Measurements from ENCODE around the gene PNCK. TPM values are rescaled to one million over a fixed set of nuclear protein-coding genes. Genes with fewer than 3 reads are reported as not detected.

Gene PNCK
- polyA plus RNA-seq, 2 of the 4 experiments (the other 2 are of a cell fraction) = 0.17 to 0.25 TPM

DNA sequence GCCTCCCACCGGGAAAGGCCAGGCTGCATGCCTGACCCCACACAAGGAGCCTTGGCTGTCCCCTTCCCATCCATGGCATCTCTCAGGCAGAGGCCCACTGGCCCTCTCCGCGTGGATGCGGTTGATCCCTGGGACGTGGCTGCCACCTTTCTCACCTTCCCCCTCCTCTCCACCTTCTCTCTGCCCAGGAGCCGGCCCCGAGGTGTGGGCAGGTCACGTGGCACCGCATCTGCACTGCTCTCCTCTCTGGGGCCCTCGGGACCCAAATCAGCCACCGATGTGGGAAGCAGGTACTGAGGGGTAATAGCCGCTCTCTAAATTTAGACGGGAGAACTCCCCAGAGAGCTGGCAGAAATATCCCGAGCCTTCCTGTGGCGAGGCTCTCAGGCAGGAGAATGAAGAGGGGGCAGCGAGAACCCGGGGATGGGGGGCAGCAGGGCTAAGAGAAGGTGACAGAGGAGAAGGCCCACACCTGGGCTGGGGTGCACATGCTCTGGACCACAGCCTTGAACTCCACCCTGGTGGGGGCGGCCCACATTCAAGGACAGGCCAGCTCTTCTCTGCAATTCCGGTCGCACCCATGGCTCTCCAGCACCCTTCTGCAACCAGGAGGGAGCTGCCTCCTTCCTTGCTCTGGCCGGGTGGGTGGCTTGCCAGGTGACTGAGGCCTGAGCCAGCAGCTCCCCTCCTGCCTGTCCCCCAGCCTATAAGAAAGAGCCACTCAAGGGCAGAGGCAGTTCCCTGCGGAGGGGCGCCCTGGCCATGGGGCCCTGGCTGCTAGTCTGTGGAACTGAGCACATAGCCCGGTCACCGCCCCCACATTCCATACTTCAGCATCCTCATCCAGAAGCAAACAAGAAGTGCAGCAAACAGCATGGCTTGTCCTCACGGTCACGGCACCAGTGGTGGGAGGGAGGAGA, 36.2 kb downstream of the PNCK start:
- no peaks in the 10 kb centered on the region for H3K9me3 ChIP-seq
- DNase-seq (ENCODE audit: low read depth in 1 of 2, low spot score in 1 of 2) (no peak), ATAC-seq (no peak), FAIRE-seq (no peak)
- no peak overlapping the region for H3K27ac ChIP-seq
- no peak for TF ChIP-seq MYC (IDR thresholded peaks at IDR 0.05; ENCODE audit: borderline replicate concordance, low read length)
- no peak for TF ChIP-seq FOSB (CRISPR knock-in tag; IDR thresholded peaks at IDR 0.05)
- no peak overlapping the region for H3K4me3 ChIP-seq
- no peak overlapping the region for H3K4me2 ChIP-seq
- ChIA-PET CTCF (interaction anchor here (0.8 to 3.2 kb wide), 16 partner anchors 8 to 83 kb away, joined by 3 to 33 read pairs (median 6); partner anchors contain the start of gene DUSP9), POLR2A (no interaction called here)
- WGBS (ENCODE audit: missing lambda C conversion rate) = 87% methylated on average over 11 of the region's 27 CpGs
- H3K4me1 ChIP-seq = peaks cover 7% of the 10 kb centered on the region; the same call in 2 of the 3 replicates

DNA sequence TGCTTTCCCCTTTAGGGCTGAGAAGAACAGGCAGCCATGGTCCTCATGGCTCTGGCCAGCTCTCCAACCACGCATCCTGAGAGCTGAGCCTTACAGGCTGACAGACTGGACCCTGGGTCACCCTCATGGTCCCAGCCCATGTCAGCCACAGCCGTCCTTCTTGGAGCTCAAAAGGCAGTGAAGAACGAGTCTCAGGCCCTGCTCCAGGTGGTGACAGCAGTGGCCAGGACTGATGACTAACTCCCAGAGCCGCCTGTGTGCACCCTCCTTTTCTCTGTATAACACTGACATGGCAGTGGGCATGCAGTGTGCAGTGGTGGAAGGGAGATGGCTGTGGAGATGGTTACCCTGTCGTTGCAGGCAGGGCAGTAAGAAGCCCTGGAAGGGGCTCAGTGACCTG, 36.9 kb downstream of the PNCK start:
- no peaks in the 10 kb centered on the region for H3K9me3 ChIP-seq
- H3K4me1 ChIP-seq = peaks cover 2% of the 10 kb centered on the region; the same call in 2 of the 3 replicates
- CTCF ChIA-PET = interaction anchor here (0.8 to 3.2 kb wide), 19 partner anchors 9 to 83 kb away, joined by 3 to 33 read pairs (median 6); partner anchors contain the start of genes DUSP9 and SLC6A8
- DNase-seq (ENCODE audit: low read depth in 1 of 2, low spot score in 1 of 2) (no peak), FAIRE-seq (no peak), ATAC-seq (peak in 1 of 2 experiments; percentile 12; a peak in 2 of 6 replicates)
- WGBS (ENCODE audit: missing lambda C conversion rate) = 48% methylated on average over 4 of the region's 5 CpGs
- no peak overlapping the region for H3K4me2 ChIP-seq
- TF ChIP-seq, protein P1, sequence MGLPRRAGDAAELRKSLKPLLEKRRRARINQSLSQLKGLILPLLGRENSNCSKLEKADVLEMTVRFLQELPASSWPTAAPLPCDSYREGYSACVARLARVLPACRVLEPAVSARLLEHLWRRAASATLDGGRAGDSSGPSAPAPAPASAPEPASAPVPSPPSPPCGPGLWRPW (IDR thresholded peaks at IDR 0.05) = no peak
- TF ChIP-seq, protein P2, sequence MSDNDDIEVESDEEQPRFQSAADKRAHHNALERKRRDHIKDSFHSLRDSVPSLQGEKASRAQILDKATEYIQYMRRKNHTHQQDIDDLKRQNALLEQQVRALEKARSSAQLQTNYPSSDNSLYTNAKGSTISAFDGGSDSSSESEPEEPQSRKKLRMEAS (IDR thresholded peaks at IDR 0.05) = no peak
- TF ChIP-seq HOXB5 (CRISPR knock-in tag; IDR thresholded peaks at IDR 0.05) = no peak
- no peak for TF ChIP-seq NR3C1 (IDR thresholded peaks at IDR 0.05)
- TF ChIP-seq GATA3 (IDR thresholded peaks at IDR 0.05; ENCODE audit: borderline replicate concordance) = no peak
- TF ChIP-seq, protein P3, sequence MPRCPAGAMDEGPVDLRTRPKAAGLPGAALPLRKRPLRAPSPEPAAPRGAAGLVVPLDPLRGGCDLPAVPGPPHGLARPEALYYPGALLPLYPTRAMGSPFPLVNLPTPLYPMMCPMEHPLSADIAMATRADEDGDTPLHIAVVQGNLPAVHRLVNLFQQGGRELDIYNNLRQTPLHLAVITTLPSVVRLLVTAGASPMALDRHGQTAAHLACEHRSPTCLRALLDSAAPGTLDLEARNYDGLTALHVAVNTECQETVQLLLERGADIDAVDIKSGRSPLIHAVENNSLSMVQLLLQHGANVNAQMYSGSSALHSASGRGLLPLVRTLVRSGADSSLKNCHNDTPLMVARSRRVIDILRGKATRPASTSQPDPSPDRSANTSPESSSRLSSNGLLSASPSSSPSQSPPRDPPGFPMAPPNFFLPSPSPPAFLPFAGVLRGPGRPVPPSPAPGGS (IDR thresholded peaks at IDR 0.05) = no peak
- TF ChIP-seq EHF (CRISPR knock-in tag; IDR thresholded peaks at IDR 0.05) = no peak
- no peak for TF ChIP-seq FOSL2 (IDR thresholded peaks at IDR 0.05)
- TF ChIP-seq FOSL2 (CRISPR knock-in tag; IDR thresholded peaks at IDR 0.05) = no peak
- H3K27ac ChIP-seq = no peak overlapping the region
- no peak overlapping the region for H3K4me3 ChIP-seq
- POLR2A ChIA-PET = no interaction called here

DNA sequence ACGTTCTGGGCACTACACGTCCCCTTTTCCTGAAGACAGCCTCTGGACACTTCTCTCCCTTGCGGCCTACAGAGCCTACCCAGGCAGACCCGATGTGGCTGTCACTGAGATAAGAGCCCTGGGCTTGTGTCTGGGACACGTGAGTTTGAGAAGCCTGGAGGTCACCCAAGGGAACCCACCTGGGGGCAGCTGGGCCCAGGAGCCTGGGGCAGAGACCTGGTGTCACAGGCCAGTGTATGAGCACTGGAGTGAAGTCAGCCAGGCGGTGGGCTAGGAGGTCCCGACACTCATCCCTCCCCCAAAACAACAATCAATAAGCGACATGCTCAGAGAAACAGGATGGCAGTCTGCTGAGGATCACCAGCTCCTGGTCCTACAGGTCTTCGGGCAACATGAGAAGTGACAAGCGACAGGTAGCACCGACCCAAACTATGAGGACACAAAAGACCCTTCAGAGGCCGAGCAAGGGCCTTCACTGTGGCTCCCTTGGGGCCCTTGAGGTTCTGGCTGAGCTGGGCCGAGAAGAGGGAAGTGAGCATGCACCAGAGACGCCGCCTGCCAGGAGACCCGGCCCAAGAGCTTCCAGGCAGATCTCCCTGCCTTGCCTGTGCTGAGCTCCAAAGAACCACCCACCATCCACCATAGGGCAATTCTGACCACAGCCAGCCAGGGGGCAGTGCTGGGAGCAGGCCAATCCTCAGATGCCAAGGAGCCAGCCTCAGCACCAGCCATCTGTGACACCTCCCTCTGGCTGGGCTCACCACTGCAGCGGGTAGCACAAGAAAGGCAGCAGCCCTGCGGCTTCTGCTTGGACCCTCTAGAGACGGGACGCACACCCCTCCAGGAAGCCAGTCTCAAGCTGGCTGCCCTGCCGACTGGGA, 37.6 kb downstream of the PNCK start:
- ATAC-seq (peak; percentile 82 to 98), FAIRE-seq (peak; percentile 99), DNase-seq (ENCODE audit: low read depth in 1 of 2, low spot score in 1 of 2) (peak; percentile 69 to 79)
- TF ChIP-seq, protein P4, sequence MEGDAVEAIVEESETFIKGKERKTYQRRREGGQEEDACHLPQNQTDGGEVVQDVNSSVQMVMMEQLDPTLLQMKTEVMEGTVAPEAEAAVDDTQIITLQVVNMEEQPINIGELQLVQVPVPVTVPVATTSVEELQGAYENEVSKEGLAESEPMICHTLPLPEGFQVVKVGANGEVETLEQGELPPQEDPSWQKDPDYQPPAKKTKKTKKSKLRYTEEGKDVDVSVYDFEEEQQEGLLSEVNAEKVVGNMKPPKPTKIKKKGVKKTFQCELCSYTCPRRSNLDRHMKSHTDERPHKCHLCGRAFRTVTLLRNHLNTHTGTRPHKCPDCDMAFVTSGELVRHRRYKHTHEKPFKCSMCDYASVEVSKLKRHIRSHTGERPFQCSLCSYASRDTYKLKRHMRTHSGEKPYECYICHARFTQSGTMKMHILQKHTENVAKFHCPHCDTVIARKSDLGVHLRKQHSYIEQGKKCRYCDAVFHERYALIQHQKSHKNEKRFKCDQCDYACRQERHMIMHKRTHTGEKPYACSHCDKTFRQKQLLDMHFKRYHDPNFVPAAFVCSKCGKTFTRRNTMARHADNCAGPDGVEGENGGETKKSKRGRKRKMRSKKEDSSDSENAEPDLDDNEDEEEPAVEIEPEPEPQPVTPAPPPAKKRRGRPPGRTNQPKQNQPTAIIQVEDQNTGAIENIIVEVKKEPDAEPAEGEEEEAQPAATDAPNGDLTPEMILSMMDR (IDR thresholded peaks at IDR 0.05) = peak; percentile 41; the same call in 2 of the 3 replicates
- TF ChIP-seq GATA3 (IDR thresholded peaks at IDR 0.05; ENCODE audit: borderline replicate concordance) (no peak), RAD21 (conservative IDR thresholded peaks at IDR 0.05 in 1 of 2, IDR thresholded peaks at IDR 0.05 in 1 of 2) (peak in 1 of 2 experiments; percentile 34; a peak in 2 of 5 replicates), ZFP36 (IDR thresholded peaks at IDR 0.05; ENCODE audit: borderline replicate concordance, partially characterized antibody) (no peak)
- TF ChIP-seq, protein P2 (IDR thresholded peaks at IDR 0.05) = no peak
- TF ChIP-seq, protein P3 (IDR thresholded peaks at IDR 0.05) = no peak
- TF ChIP-seq, protein P5, sequence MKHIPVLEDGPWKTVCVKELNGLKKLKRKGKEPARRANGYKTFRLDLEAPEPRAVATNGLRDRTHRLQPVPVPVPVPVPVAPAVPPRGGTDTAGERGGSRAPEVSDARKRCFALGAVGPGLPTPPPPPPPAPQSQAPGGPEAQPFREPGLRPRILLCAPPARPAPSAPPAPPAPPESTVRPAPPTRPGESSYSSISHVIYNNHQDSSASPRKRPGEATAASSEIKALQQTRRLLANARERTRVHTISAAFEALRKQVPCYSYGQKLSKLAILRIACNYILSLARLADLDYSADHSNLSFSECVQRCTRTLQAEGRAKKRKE (CRISPR knock-in tag; IDR thresholded peaks at IDR 0.05; ENCODE audit: low read depth) = no peak
- no peaks in the 10 kb centered on the region for H3K9me3 ChIP-seq
- H3K4me2 ChIP-seq = no peak overlapping the region
- H3K4me1 ChIP-seq = no peaks in the 10 kb centered on the region
- CTCF ChIA-PET = interaction anchor here (0.7 to 3.2 kb wide), 27 partner anchors 10 to 693 kb away, joined by 3 to 33 read pairs (median 4); partner anchors contain the start of genes DUSP9 and SLC6A8
- no peak overlapping the region for H3K27ac ChIP-seq
- POLR2A ChIA-PET = no interaction called here
- no peak overlapping the region for H3K4me3 ChIP-seq
- WGBS (ENCODE audit: missing lambda C conversion rate) = 78% methylated on average over 10 of the region's 21 CpGs

Data from A549 (cell line).